ENCODE data around the gene ZSCAN2.
"Not testable (repeated sequence)": the region's sequence is repeated elsewhere in the genome, so short reads cannot be mapped to it uniquely, and the experiment has no call there.

Gene ZSCAN2

GRCh38 chr15:84624359-84624758 is 23.6 kb downstream of the ZSCAN2 start:
- DNase-seq, result no peak
- intact Hi-C loops (cut with DNase I), result no loop called here

DNA sequence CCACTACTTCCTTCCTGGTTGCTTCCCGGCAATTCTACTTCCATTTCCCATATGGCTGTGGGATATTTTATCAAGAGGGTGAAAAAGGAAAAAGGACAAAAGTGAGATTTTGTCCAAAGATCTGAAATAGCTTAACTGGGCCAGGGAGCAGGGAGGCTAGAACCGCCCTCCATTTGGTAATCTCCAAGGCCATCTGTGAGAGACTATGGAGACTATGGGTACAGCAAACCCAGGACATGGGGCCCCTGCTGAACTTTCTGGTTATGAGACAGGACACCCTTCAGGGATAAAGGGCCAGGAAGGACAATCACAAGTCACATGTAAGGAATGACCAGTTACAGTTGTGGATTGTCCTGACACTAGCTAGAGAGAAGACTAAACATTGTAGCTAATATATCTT is 24.3 kb downstream of the ZSCAN2 start:
- intact Hi-C loops (cut with DNase I), result no loop called here
- DNase-seq, result no peak

GRCh38 chr15:84629033-84629432 is 28.2 kb downstream of the ZSCAN2 start:
- intact Hi-C loops (cut with DNase I), result no loop called here
- no peak for DNase-seq

DNA sequence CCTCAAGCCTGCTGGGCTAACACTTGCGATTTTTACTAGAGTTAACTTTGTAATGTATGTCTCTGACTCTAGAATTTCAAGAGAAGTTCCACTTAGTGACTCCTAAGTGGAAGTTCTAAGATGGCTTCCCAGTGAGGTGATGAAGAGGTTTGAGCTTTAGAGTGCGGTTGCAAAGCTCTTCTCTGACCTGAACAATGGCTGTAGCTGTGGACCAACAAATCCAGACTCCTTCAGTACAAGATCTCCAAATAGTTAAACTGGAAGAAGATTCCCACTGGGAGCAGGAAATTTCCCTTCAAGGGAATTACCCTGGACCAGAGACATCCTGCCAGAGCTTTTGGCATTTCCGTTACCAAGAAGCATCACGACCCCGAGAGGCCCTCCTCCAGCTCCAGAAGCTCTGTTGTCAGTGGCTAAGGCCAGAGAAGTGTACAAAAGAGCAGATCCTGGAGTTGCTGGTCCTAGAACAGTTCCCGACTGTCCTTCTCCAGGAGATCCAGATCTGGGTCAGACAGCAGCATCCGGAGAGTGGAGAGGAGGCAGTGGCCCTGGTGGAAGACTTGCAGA is 31.0 kb downstream of the ZSCAN2 start:
- intact Hi-C loops (cut with DNase I), result loop anchor here (2.0 to 5.0 kb wide), 2 partner anchors 31 to 116 kb away; partner anchors contain the start of genes ZNF592 and ZSCAN2
- DNase-seq, result no peak

- DNase-seq, result peak; percentile 24 to 87 (median 70)
- intact Hi-C loops (cut with DNase I), result loop anchor here (5.0 kb wide), 1 partner anchor 114 kb away; the partner anchor contains the start of gene ZNF592
These were observed 32.8 kb downstream of the ZSCAN2 start for GRCh38 chr15:84633311-84634227.

- intact Hi-C loops (cut with DNase I), result loop anchor here (5.0 kb wide), 1 partner anchor 113 kb away; the partner anchor contains the start of gene ZNF592
- DNase-seq, result no peak
These were observed 33.5 kb downstream of the ZSCAN2 start for GRCh38 chr15:84634228-84634837.

GRCh38 chr15:84638103-84638502 is 37.3 kb downstream of the ZSCAN2 start:
- intact Hi-C loops (cut with DNase I), result no loop called here
- DNase-seq, result peak in 5 of 42 donors; percentile 21 to 58 (median 26)

GRCh38 chr15:84641871-84642270 is 41.1 kb downstream of the ZSCAN2 start:
- intact Hi-C loops (cut with DNase I), result not testable (repeated sequence)
- DNase-seq, result peak in 1 of 42 donors; percentile 33

GRCh38 chr15:84642640-84643039 is 41.8 kb downstream of the ZSCAN2 start:
- intact Hi-C loops (cut with DNase I), result not testable (repeated sequence)
- DNase-seq, result peak in 1 of 42 donors; percentile 10

DNA sequence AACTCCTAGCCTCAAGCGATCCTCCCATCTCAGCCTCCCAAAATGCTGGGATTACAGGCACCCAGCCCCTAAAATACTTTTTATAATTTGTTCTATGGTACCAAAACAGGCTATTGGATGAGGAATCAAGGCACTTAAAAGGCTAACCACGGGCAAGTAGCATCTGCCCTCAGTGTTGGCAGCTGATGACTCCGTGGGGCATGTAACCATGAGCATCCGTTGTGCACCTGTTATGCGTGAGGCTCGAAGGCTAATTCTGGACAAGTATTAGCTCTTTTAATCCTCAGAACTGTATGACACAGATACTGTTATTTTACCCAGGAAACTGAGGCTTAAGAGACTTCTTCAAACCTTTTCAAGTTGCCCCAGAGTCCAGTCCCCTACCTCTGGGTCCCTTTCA is 43.0 kb downstream of the ZSCAN2 start:
- intact Hi-C loops (cut with DNase I), result no loop called here

GRCh38 chr15:84645496-84645895 is 44.7 kb downstream of the ZSCAN2 start:
- DNase-seq, result peak in 7 of 42 donors; percentile 13 to 58 (median 21)
- intact Hi-C loops (cut with DNase I), result no loop called here

More for the DNA sequence above, 43.0 kb downstream of the ZSCAN2 start:
- DNase-seq, result peak in 1 of 42 donors; percentile 3

DNA sequence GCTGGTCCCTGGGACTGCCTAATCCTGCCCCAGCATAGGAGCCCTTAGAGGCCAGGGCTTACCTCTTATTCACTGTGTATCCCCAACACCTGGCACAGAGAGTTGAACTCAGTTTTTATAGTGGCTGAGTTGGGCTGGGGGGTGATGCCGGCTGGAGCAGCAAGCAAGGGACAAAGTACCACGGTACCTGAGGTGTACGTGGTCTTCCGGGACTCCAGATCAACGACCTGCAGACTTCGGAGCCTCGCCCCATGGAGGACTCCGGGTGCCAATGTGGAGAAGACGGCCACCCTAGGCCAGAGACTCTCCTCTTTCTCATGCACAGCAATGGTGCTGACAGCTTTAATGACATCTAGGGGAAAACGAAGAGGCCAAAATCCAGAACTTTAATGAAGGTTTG is 45.2 kb downstream of the ZSCAN2 start:
- DNase-seq, result no peak
- intact Hi-C loops (cut with DNase I), result no loop called here

- intact Hi-C loops (cut with DNase I), result no loop called here
- no peak for DNase-seq
These were observed 46.9 kb downstream of the ZSCAN2 start for GRCh38 chr15:84647726-84648125.

DNA sequence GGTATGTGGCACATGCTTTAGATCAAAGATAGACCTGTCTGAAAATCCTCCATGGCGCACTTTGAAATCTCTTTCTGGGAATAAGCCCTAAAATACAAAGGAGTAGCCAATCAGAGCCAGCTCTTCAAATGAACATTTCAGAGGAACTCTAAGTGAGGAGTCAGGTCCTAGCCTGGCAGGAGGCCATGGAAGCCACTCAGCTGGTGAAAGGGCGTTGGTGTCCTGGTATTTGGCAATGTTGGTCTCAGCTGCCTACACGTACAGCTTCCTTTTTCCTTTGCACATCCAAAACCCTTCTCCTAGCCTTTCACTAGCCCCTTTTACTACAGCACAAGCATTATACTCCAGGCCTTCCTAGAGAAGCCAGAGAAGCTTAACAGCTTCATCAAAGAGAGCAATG is 47.7 kb downstream of the ZSCAN2 start:
- intact Hi-C loops (cut with DNase I), result no loop called here
- no peak for DNase-seq

DNA sequence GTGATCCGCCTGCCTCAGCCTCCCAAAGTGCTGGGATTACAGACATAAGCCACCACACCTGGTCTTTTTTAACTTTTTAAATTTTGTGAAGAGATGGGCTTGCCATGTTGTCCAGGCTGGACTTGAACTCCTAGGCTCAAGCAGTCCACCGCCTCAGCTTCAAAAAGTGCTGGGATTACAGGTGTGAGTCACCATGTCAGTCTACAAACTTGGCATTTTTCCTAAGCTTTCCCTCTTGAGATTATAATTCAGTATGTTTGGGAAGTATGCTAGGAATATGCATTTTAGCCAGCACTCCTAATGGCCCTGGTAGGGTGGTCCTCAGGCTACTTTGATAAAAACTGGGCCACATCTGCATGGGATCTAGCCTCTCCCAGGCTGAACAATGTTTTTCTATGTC is 48.9 kb downstream of the ZSCAN2 start:
- no peak for DNase-seq
- intact Hi-C loops (cut with DNase I), result loop anchor here (5.0 to 10.0 kb wide), 3 partner anchors 68 to 295 kb away; partner anchors contain the start of genes SEC11A and ZNF592

DNA sequence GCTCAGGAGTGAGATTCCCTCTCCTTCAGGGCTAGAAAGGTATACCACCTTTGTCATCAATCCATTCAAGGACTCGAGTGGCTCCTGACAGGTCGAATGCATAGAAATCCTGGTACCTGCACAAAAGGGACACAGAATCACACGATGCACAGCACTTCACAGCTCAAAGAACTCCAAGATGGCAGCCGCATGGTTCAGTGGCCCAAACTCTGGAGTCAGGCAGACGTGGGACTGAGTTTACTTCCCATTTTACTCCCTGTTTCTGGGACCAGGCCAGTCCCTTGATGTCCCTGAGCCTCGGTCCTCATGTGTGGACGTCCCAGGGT is 52.7 kb downstream of the ZSCAN2 start:
- peak in 7 of 42 donors; percentile 16 to 53 (median 34) for DNase-seq
- intact Hi-C loops (cut with DNase I), result loop anchor here (5.0 to 10.0 kb wide), 3 partner anchors 64 to 291 kb away; partner anchors contain the start of genes SEC11A and ZNF592

GRCh38 chr15:84653910-84654688 is 53.3 kb downstream of the ZSCAN2 start, which contains the start of gene WDR73:
Gene WDR73, minus strand, starts transcription at chr15:84654283. Its CDS starts 9 bp downstream, at chr15:84654274.
- peak; percentile 97 to 100 (median 99) for DNase-seq
- intact Hi-C loops (cut with DNase I), result loop anchor here (5.0 to 10.0 kb wide), 3 partner anchors 63 to 291 kb away; partner anchors contain the start of genes SEC11A and ZNF592

DNA sequence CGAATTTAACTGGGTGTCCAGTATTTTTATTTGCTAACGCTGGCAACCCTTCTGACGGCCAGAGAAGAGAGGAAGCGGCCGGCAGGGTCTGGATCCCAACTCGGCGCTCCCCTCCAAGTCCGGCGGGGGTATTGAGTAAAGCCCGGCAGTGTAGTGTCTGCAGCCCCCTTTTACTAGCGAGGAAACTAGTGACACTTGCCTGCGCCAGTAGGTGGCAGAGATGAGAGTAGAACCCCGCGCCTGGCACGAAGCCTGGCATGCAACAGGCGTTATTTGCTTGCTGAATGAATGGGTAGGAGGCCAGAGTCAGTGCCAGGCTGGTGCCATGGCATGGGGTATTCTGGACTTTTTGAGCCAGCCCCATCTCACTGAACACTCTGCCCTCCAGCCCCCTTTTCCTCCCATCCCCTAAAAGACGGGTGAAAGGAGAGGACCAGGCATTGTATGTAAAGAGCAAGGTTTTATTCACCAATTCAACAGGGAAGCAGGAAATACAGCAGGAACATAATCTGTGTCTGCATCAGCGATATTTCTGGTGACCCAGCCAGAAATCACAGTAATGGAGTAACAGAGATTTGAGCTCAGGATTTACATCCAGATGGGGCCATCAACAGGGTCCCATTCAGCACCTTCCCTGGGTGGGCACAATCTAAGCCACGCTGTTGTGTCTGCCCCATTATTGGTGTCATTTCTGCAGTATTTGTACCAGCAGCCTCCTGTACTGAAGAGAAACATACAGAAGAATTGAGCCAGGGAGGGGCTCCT is 54.1 kb downstream of the ZSCAN2 start:
- peak; percentile 81 to 95 (median 89) for DNase-seq
- intact Hi-C loops (cut with DNase I), result loop anchor here (5.0 to 10.0 kb wide), 3 partner anchors 62 to 290 kb away; partner anchors contain the start of genes SEC11A and ZNF592

All from head of caudate nucleus (tissue), 42 donors.